BLaER1 treated with 17β-estradiol and CSF1 and Interleukin-3, amounts not matched to agents 10 nM and 100 nM (cell line): ENCODE data around the gene DMRTB1.

Source experiments
- H3K27ac ChIP-seq, 11 experiments: shearing (Covaris generic); formaldehyde crosslinking; 2 replicates each; pipeline ENCODE4 v1.8.1; 2022
- H3K27me3 ChIP-seq, 11 experiments: shearing (Covaris generic); formaldehyde crosslinking; 2 replicates each; pipeline ENCODE4 v1.8.1; 2022
- H3K36me3 ChIP-seq, 11 experiments: shearing (Covaris generic); formaldehyde crosslinking; 2 replicates each; pipeline ENCODE4 v1.8.1; 2022
- H3K4me1 ChIP-seq, 10 experiments: shearing (Covaris generic); formaldehyde crosslinking; 2 replicates each; pipeline ENCODE4 v1.8.1; 2022
- H3K4me2 ChIP-seq, 11 experiments: shearing (Covaris generic); formaldehyde crosslinking; 2 replicates each; pipeline ENCODE4 v1.8.1; 2022
- H3K4me3 ChIP-seq, 10 experiments: shearing (Covaris generic); formaldehyde crosslinking; 2 replicates each; pipeline ENCODE4 v1.8.1; 2022
- H3K9ac ChIP-seq, 11 experiments: shearing (Covaris generic); formaldehyde crosslinking; 2 replicates each; pipeline ENCODE4 v1.8.1; 2022
- H3K9me3 ChIP-seq, 11 experiments: shearing (Covaris generic); formaldehyde crosslinking; replicated peaks in 1 of 11; 2 replicates each; pipeline ENCODE4 v1.8.1; 2022
- H4K20me1 ChIP-seq, 11 experiments: shearing (Covaris generic); formaldehyde crosslinking; 2 replicates each; pipeline ENCODE4 v1.8.1; 2022
- Cebpa-rat ChIP-seq, 11 experiments: shearing (Covaris generic); IDR thresholded peaks; 2 replicates each; pipeline ENCODE4 v1.8.1; 2022

DMRTB1 gene

GRCh38 chr1:53480678-53481077, 21.5 kb downstream of the DMRTB1 start:
- H3K27me3 ChIP-seq = no peaks in the 10 kb centered on the region
- H3K4me1 ChIP-seq = peaks cover 4 to 22% (median 10%) of the 10 kb centered on the region in 10 experiments; a peak in 18 of 20 replicates
- H3K4me3 ChIP-seq = no peak overlapping the region
- no peak overlapping the region for H3K4me2 ChIP-seq
- TF ChIP-seq Cebpa-rat (IDR thresholded peaks at IDR 0.05) = no peak
- no peaks in the 10 kb centered on the region for H3K36me3 ChIP-seq
- H3K9me3 ChIP-seq = no peaks in the 10 kb centered on the region
- H3K9ac ChIP-seq = no peak overlapping the region
- H3K27ac ChIP-seq = no peak overlapping the region
- H4K20me1 ChIP-seq = no peaks in the 10 kb centered on the region; a peak in 1 of 22 replicates

- H3K9me3 ChIP-seq = no peaks in the 10 kb centered on the region
- no peaks in the 10 kb centered on the region; a peak in 1 of 22 replicates for H4K20me1 ChIP-seq
- H3K4me1 ChIP-seq = peaks cover 4 to 23% (median 10%) of the 10 kb centered on the region in 10 experiments; a peak in 18 of 20 replicates
- no peak for TF ChIP-seq Cebpa-rat (IDR thresholded peaks at IDR 0.05)
- H3K27me3 ChIP-seq = no peaks in the 10 kb centered on the region
- no peak overlapping the region for H3K4me3 ChIP-seq
- no peak overlapping the region for H3K27ac ChIP-seq
- H3K4me2 ChIP-seq = no peak overlapping the region
- no peaks in the 10 kb centered on the region for H3K36me3 ChIP-seq
- H3K9ac ChIP-seq = no peak overlapping the region
Observed at GRCh38 chr1:53481456-53481855, 22.3 kb downstream of the DMRTB1 start.

DNA sequence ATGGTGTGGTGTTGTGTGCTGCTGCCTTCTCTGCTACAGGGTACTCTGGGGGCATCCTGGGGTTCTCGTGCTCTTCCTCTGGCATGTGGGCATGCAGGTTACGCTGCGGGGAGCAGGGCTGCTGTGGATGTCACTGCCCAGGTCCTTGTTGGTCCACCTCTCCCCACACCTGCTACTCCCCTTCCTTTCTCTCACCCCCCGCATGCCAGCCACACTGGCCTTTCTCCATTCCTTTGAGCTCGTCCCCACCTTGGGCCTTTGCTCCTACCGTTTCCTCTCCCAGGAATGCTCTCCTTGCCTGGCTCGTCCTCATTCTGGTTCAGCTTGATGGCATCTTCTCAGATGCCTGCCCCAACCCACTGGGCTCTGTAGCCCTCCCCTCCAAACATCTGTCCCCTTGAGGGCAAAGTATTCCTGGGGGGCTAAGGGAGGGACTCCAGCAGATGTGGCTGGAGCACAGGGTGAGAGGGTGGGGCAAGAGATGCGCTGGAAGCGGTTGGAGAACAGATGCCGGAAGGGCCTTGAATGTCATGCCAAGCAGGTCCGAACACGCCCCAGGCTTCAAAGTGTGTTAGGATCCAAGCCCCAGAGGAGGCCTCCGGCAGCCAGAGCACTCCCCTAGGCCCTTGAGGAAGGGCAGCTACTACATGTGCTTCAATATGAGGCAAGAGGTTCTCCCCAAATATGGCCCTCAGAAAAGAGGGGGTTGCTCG, 23.4 kb downstream of the DMRTB1 start:
- H3K4me1 ChIP-seq = peaks cover 3 to 17% (median 5%) of the 10 kb centered on the region in 10 experiments; a peak in 18 of 20 replicates
- H3K4me3 ChIP-seq = no peak overlapping the region
- H4K20me1 ChIP-seq = no peaks in the 10 kb centered on the region; a peak in 1 of 22 replicates

DNA sequence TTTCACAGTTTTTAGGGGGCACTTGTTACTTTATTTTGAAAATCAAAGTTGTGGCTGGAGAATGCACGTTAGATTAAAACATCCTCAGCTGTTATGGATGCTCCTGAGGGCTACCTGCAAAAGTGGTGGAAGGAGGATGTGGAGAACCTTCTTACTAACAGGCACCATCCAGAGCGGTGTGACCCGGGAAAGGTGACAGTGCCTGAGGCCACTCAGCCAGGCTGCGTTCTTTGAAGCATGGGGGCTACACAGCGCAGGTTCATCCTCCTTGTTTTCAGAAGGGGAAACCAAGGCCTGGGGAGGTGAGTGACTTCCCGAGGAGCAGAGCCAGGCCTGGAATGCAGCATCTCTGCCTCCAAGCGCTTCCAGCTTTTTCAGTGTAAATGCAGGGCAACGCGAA, 24.0 kb downstream of the DMRTB1 start:
- H3K27ac ChIP-seq = no peak overlapping the region
- H3K9me3 ChIP-seq = no peaks in the 10 kb centered on the region
- H3K4me3 ChIP-seq = no peak overlapping the region
- H3K9ac ChIP-seq = no peak overlapping the region
- peak overlapping the region in 2 of 11 experiments; percentile 14 to 25; a peak in 2 of 22 replicates for H3K4me2 ChIP-seq
- no peaks in the 10 kb centered on the region for H3K27me3 ChIP-seq
- H3K4me1 ChIP-seq = peaks cover 0 to 12% (median under 1%) of the 10 kb centered on the region in 10 experiments; a peak in 10 of 20 replicates
- no peaks in the 10 kb centered on the region; a peak in 1 of 22 replicates for H4K20me1 ChIP-seq
- no peaks in the 10 kb centered on the region for H3K36me3 ChIP-seq
- TF ChIP-seq Cebpa-rat (IDR thresholded peaks at IDR 0.05) = no peak

More for the DNA sequence above, 23.4 kb downstream of the DMRTB1 start:
- Histone ChIP-seq H3K9ac (no peak overlapping the region), H3K27me3 (no peaks in the 10 kb centered on the region), H3K27ac (no peak overlapping the region), H3K36me3 (no peaks in the 10 kb centered on the region), H3K4me2 (peak overlapping the region in 3 of 11 experiments; percentile 14 to 29 (median 25); a peak in 4 of 22 replicates), H3K9me3 (no peaks in the 10 kb centered on the region)
- no peak for TF ChIP-seq Cebpa-rat (IDR thresholded peaks at IDR 0.05)

DNA sequence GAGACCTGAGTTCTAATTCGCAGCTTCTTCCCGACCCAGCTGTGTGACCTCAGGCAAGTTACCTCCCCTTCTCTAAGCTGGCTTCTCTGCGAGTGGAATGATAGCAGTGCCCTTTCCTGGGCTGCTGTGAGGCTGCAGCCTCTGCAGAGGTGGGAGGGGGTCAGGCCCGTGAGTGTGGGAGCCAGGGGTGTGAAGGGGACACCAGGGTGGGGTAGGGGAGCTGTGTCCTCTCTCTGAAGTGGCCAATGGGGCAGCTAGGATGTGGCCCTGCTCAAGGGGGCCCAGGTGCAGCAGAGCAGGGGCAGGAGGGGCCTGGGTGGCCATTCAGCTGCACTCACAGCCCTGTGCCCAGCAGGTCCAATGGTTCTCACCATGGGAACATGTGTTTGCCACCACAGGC, 24.5 kb downstream of the DMRTB1 start:
- H4K20me1 ChIP-seq = no peaks in the 10 kb centered on the region; a peak in 1 of 22 replicates
- no peak overlapping the region for H3K4me2 ChIP-seq
- H3K9me3 ChIP-seq = no peaks in the 10 kb centered on the region
- peak overlapping the region in 1 of 11 experiments; percentile 33; a peak in 1 of 22 replicates for H3K9ac ChIP-seq
- H3K27me3 ChIP-seq = no peaks in the 10 kb centered on the region
- no peak overlapping the region for H3K4me3 ChIP-seq
- H3K4me1 ChIP-seq = peaks cover 0 to 12% (median 0%) of the 10 kb centered on the region in 10 experiments; a peak in 8 of 20 replicates
- no peaks in the 10 kb centered on the region for H3K36me3 ChIP-seq
- H3K27ac ChIP-seq = no peak overlapping the region
- TF ChIP-seq Cebpa-rat (IDR thresholded peaks at IDR 0.05) = no peak

DNA sequence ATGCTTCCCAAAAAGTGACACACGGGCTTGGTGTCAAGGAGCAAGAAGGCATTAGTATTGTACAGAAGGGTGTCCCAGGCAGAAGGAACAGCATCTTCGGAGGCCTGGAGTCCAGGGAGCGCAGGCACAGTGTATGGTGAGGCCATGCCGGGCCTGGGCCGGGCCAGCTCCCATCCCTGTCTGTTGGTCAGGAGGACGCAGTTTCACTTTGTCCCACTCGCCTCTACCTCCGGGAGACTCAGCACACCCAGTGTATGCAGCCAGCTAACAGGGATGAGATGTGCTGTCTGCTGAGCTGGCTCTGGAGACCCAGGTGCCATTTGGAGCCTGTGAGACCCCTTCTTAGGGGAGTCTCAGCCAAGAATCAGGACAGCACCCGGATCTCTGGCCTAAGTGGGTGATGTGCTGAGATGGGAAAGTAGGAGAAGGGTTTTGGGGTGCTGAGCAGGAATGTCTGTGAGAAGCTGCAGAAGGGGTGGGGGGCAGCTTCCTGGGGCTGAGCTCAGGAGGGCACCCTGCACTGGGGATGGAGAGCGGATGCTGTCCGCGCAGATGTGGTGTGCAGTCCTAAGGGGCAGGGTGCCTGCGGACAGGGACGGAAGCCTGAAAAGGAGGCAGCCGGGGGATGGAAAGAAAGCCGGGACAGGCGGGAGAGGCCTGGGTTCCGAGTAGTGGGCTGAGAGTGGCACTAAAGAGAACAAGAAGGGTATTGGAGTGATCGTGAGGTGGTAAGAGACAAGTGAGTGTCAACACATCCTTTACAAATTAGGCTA, 25.7 kb downstream of the DMRTB1 start:
- Histone ChIP-seq H3K4me3 (no peak overlapping the region), H3K9me3 (no peaks in the 10 kb centered on the region; a peak in 1 of 22 replicates), H3K4me1 (peaks cover 0 to 12% (median 0%) of the 10 kb centered on the region in 10 experiments; a peak in 8 of 20 replicates), H4K20me1 (no peaks in the 10 kb centered on the region; a peak in 1 of 22 replicates), H3K36me3 (no peaks in the 10 kb centered on the region), H3K4me2 (no peak overlapping the region), H3K9ac (no peak overlapping the region), H3K27ac (no peak overlapping the region), H3K27me3 (no peaks in the 10 kb centered on the region)
- TF ChIP-seq Cebpa-rat (IDR thresholded peaks at IDR 0.05) = no peak

DNA sequence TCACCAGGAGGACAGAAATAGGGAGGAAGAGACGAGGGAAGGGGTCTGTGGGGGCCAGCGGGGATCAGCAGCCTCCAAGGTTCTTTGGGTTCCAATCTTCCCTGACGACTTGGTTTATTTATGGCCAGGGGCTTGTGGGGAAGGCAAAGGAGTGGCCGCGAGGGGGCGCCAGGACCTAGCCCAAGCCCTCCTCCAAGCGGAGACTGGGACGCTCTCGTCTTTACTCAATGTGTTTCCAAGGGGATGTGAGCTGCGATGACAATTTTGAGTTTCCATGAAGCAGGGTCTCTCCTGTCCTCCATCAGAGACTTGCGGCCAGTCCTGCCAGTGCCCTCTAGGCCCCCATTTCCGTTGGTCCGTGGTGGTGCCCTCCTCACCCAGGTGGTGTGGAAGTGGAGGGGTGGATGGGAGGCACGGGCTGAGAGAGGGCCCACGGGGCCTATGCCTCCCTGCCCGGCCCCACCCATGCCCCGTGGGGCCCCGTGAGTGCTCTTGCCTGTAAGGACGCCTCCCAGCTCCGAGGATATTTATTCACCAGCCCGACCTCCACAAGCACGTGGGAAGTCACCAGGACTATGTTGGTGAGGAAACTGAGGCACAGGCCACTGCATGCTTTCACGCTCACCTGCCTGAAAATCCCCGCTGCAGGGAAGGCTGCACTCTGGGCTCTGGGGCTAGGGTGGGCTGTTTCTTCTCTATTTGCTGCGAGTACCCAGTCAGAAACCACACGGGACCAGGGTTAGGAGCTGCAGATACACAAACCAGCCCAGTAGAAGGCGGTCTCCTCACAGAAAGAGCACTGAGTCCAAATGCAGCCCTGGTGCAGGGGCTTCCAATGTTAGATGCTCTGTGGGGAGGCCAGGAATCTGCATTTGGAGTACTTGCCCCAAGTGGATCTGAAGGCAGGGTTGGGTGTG, 26.5 kb downstream of the DMRTB1 start:
- Histone ChIP-seq H3K4me1 (peaks cover 0 to 12% (median 0%) of the 10 kb centered on the region in 10 experiments; a peak in 8 of 20 replicates), H4K20me1 (no peaks in the 10 kb centered on the region; a peak in 1 of 22 replicates), H3K9me3 (no peaks in the 10 kb centered on the region; a peak in 1 of 22 replicates), H3K4me3 (no peak overlapping the region), H3K4me2 (peak overlapping the region in 9 of 11 experiments; percentile 11 to 46 (median 37); a peak in 11 of 22 replicates), H3K27ac (no peak overlapping the region), H3K9ac (no peak overlapping the region), H3K27me3 (no peaks in the 10 kb centered on the region), H3K36me3 (no peaks in the 10 kb centered on the region)
- TF ChIP-seq Cebpa-rat (IDR thresholded peaks at IDR 0.05) = no peak

DNA sequence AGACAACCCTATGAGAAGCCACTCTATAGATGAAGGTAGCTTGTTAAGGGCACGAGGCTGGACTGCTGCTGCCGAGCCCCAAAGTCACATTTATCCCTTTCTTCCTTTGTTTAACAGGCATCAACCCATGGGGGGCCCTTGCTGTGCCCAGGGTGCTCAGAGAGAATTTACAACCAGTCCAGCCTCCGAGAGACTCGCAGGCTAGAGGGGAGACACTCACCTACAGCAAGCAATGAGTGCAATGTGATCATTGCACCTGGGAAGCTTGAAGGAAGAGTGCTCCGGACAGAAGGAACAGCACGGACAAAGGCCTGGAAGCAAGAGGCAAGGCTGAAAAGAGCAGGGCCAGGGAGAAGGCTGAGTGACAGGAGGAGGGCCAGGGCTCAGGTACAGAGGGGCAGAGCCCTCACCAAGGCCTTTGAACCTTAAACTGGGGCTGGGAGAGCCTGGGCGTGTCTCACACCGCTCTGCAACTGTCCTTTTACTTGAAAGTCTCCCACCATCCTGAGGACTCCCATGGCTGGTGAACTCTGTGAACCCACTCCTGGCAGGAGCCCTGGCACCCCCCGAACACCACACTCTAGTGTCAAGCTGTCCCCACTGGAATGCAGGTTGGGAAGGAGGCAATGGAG, 27.3 kb downstream of the DMRTB1 start:
- H3K4me3 ChIP-seq = no peak overlapping the region
- no peak overlapping the region for H3K9ac ChIP-seq
- peaks cover 0 to 12% (median 0%) of the 10 kb centered on the region in 10 experiments; a peak in 8 of 20 replicates for H3K4me1 ChIP-seq
- no peak for TF ChIP-seq Cebpa-rat (IDR thresholded peaks at IDR 0.05)
- no peaks in the 10 kb centered on the region; a peak in 1 of 22 replicates for H4K20me1 ChIP-seq
- H3K27me3 ChIP-seq = no peaks in the 10 kb centered on the region
- H3K4me2 ChIP-seq = no peak overlapping the region
- no peaks in the 10 kb centered on the region; a peak in 1 of 22 replicates for H3K9me3 ChIP-seq
- H3K27ac ChIP-seq = no peak overlapping the region
- no peaks in the 10 kb centered on the region for H3K36me3 ChIP-seq
